GM12878 (cell line): ENCODE results near the gene TUB. TPM values are rescaled to one million over a fixed set of nuclear protein-coding genes. Genes with fewer than 3 reads are reported as not detected.

Experiments
- ATAC-seq: fragments of 200-7000 bp; cut with Tn5 transposase; 3 replicates; pipeline ENCODE4 v1.9.1; 2020; ENCODE audit warnings: mild to moderate bottlenecking, moderate library complexity
- BruUV-seq: library from RNA; stranded (reverse); fragments of 400-500 nt; replicated peaks from 2 replicates; lab custom pipeline; 2021; lab: Mats Ljungman, UMichigan
- CTCF ChIA-PET: fragments of 300-600 bp; sonication (Branson Sonifier 250); formaldehyde crosslinking; extraction: SDS; loops from one replicate; lab custom pipeline; 2021; ENCODE audit warnings: inconsistent platforms; lab: Yijun Ruan, JAX
- POLR2A ChIA-PET: fragments of 350-600 bp; formaldehyde crosslinking; extraction: SDS; loops from one replicate; lab custom pipeline; 2021; ENCODE audit warnings: inconsistent platforms; lab: Charles Lee
- RAD21 ChIA-PET: fragments of 300-600 bp; sonication (Branson Sonifier 250); formaldehyde crosslinking; loops from one replicate; lab custom pipeline; 2023; ENCODE audit warnings: antibody characterized with exemption; ENCODE audit not compliant: unreplicated experiment; lab: Charles Lee
- SMC1A ChIA-PET: fragments of 300-600 bp; sonication (Branson Sonifier 250); formaldehyde crosslinking; loops from one replicate; lab custom pipeline; 2023; ENCODE audit not compliant: unreplicated experiment, uncharacterized antibody; lab: Charles Lee
- DNase-seq: peaks from one replicate; pipeline ENCODE4 v3.0.0-alpha.2; 2011; ENCODE audit warnings: low read depth, low spot score
- FAIRE-seq: peaks from 3 replicates; lab custom pipeline; 2011; peaks lifted over from hg19 to GRCh38; lab: Jason Lieb, UNC
- H2AFZ ChIP-seq: 2 replicates; pipeline ENCODE4 v1.6.0; 2011; ENCODE audit warnings: low read depth, low read length, control low read depth; ENCODE audit not compliant: control insufficient read depth
- H3K27ac ChIP-seq: 2 replicates; pipeline ENCODE4 v1.5.1; 2011; ENCODE audit warnings: control low read depth; ENCODE audit not compliant: control insufficient read depth, insufficient read depth
- H3K27me3 ChIP-seq, 2 experiments: replicated peaks in 1 of 2; 2 replicates each; pipeline versions ENCODE4 v1.6.0 to v1.6.1; 2011; ENCODE audit warnings: low read length in 1 of 2; ENCODE audit not compliant: control insufficient read depth in 2 of 2, insufficient read depth in 2 of 2
- H3K36me3 ChIP-seq, 2 experiments: 2 replicates each; pipeline ENCODE4 v1.5.1; 2011; ENCODE audit warnings: low read length in 1 of 2; ENCODE audit not compliant: control insufficient read depth in 2 of 2, insufficient read depth in 2 of 2
- H3K4me1 ChIP-seq: 2 replicates; pipeline ENCODE4 v1.6.1; 2011; ENCODE audit warnings: mild to moderate bottlenecking, low read length, moderate library complexity, mixed read lengths; ENCODE audit not compliant: control insufficient read depth, insufficient read depth
- H3K4me2 ChIP-seq: 2 replicates; pipeline ENCODE4 v1.6.0; 2011; ENCODE audit warnings: control low read depth; ENCODE audit not compliant: control insufficient read depth, insufficient read depth
- H3K4me3 ChIP-seq: fragments of 200-600 bp; sonication (generic); 2 replicates; pipeline ENCODE4 v1.5.1; 2016
- H3K79me2 ChIP-seq: 2 replicates; pipeline ENCODE4 v1.6.0; 2011; ENCODE audit warnings: low read length; ENCODE audit not compliant: control insufficient read depth, insufficient read depth
- H3K9ac ChIP-seq: 2 replicates; pipeline ENCODE4 v1.8.0; 2011; ENCODE audit warnings: low read length, control low read depth, mixed read lengths; ENCODE audit not compliant: control insufficient read depth, insufficient read depth
- H3K9me3 ChIP-seq: replicated peaks from 3 replicates; pipeline ENCODE4 v1.5.1; 2011; ENCODE audit warnings: mild to moderate bottlenecking, low read length; ENCODE audit not compliant: control insufficient read depth, insufficient read depth
- H4K20me1 ChIP-seq: 2 replicates; pipeline ENCODE4 v1.6.0; 2011; ENCODE audit not compliant: control insufficient read depth, insufficient read depth
- CEBPZ ChIP-seq: fragments of 150-350 bp; IDR thresholded peaks from 2 replicates; pipeline ENCODE4 v1.6.1; 2016; ENCODE audit warnings: low read depth, low read length
- JUND ChIP-seq: IDR thresholded peaks from 2 replicates; pipeline ENCODE4 v1.6.1; 2012; ENCODE audit warnings: low read depth, mild to moderate bottlenecking, low read length, improper control_type of control experiment, moderate library complexity
- LARP7 ChIP-seq: fragments of 450-650 bp; IDR thresholded peaks from 2 replicates; pipeline ENCODE4 v1.6.1; 2017; ENCODE audit warnings: mild to moderate bottlenecking
- RELB ChIP-seq: fragments of 450-650 bp; IDR thresholded peaks from 2 replicates; pipeline ENCODE4 v1.6.1; 2017; ENCODE audit warnings: low read depth, mild to moderate bottlenecking, moderate library complexity
- SMAD1 ChIP-seq: fragments of 450-650 bp; IDR thresholded peaks from 2 replicates; pipeline ENCODE4 v1.6.1; 2018; ENCODE audit warnings: mild to moderate bottlenecking, low read depth; ENCODE audit not compliant: partially characterized antibody
- SPI1 ChIP-seq: IDR thresholded peaks from 2 replicates; pipeline ENCODE4 v1.6.1; 2011; ENCODE audit warnings: low read depth, mild to moderate bottlenecking, low read length, moderate library complexity, borderline replicate concordance; ENCODE audit not compliant: insufficient read depth
- SUPT20H ChIP-seq: IDR thresholded peaks from 2 replicates; pipeline ENCODE4 v1.6.1; 2011; ENCODE audit warnings: low read depth, mild to moderate bottlenecking, low read length, moderate library complexity, borderline replicate concordance; ENCODE audit not compliant: control insufficient read depth
- SUZ12 ChIP-seq: fragments of 200-600 bp; sonication (generic); IDR thresholded peaks from one replicate; pipeline ENCODE4 v1.6.1; 2018; ENCODE audit warnings: antibody characterized with exemption, mild to moderate bottlenecking; ENCODE audit not compliant: unreplicated experiment
- ZBTB33 ChIP-seq: fragments of 450-650 bp; IDR thresholded peaks from 2 replicates; pipeline ENCODE4 v1.6.1; 2017; ENCODE audit warnings: mild to moderate bottlenecking
- ZSCAN29 ChIP-seq: fragments of 450-650 bp; IDR thresholded peaks from 2 replicates; pipeline ENCODE4 v1.6.1; 2017; ENCODE audit warnings: mild to moderate bottlenecking, moderate library complexity
- WGBS: methylation state at CpG from one replicate; pipeline ENCODE4 v1.1.6; 2016; ENCODE audit warnings: low lambda C conversion rate; ENCODE audit not compliant: insufficient replicate concordance, insufficient coverage; ENCODE audit errors: missing lambda C conversion rate; 5-methylcytosine and 5-hydroxymethylcytosine counted together
- in situ Hi-C: fragments of 300-500 bp; cut with MboI; formaldehyde crosslinking; loops from 9 replicates; pipeline ENCODE4 v1.14.3; 2018; ENCODE audit warnings: mixed read lengths
- intact Hi-C: fragments of 100-400 bp; cut with micrococcal nuclease; formaldehyde crosslinking; loops from one replicate; pipeline ENCODE4 v1.14.2; 2022; ENCODE audit not compliant: unreplicated experiment
- polyA plus RNA-seq, 11 experiments: library from polyadenylated mRNA; depleted of rRNA in 4 of 11; unstranded in 6 of 11; stranded (reverse) in 5 of 11; fragments of >200 nt; fragmentation: Nextera tagmentation in 4 of 11; fragmentation: Illumina TruSeq in 1 of 11; extraction: Ambion mirVana in 4 of 11; extraction: Trizol in 1 of 11; gene quantifications; 1 replicate in 1 of 11; 2 replicates in 10 of 11; pipeline versions ENCODE4 v1.2.1 to v1.2.3, GENCODE V29; 2011 to 2016; ENCODE audit warnings: inconsistent platforms in 2 of 11, missing spikeins in 2 of 11, low read depth in 1 of 11
- total RNA-seq, 4 experiments: library from RNA; depleted of rRNA in 3 of 4; stranded (reverse); fragments of >200 nt in 3 of 4; fragmentation: Illumina TruSeq in 1 of 4; extraction: Trizol in 1 of 4; gene quantifications; 2 replicates each; pipeline versions ENCODE4 v1.2.1 to v1.2.3, GENCODE V29; 2013 to 2021

Gene TUB
- total and polyA plus RNA-seq, 10 of the 15 experiments (the other 5 are each of a cell fraction or from before 2014, with no cell fraction given) = 0.01 to 0.06 (median 0.03) TPM; not detected in 6

- CTCF ChIA-PET = interaction anchor here (0.9 to 1.9 kb wide), 3 partner anchors 24 to 34 kb away, joined by 3 to 4 read pairs (median 3); no protein-coding TSS in a partner anchor
Measured at GRCh38 chr11:8067567-8067928, 13.5 kb upstream of the TUB start.

More at GRCh38 chr11:8067567-8067928, 13.5 kb upstream of the TUB start:
- Histone ChIP-seq H3K79me2 (no peaks in the 10 kb centered on the region), H4K20me1 (no peaks in the 10 kb centered on the region), H2AFZ (no peak overlapping the region), H3K27me3 (peaks cover 2 to 7% of the 10 kb centered on the region in 2 experiments; a peak in 3 of 4 replicates), H3K9me3 (no peaks in the 10 kb centered on the region), H3K27ac (no peak overlapping the region), H3K36me3 (no peaks in the 10 kb centered on the region), H3K4me3 (no peak overlapping the region), H3K4me1 (no peaks in the 10 kb centered on the region), H3K4me2 (no peak overlapping the region), H3K9ac (no peak overlapping the region)
- ChIA-PET POLR2A (no interaction called here), RAD21 (interaction anchor here (0.6 kb wide), 1 partner anchor 30 kb away, joined by 3 read pairs; no protein-coding TSS in a partner anchor), SMC1A (no interaction called here)
- DNase-seq = no peak
- WGBS = 38% methylated on average over 4 of the region's 4 CpGs
- no peak for FAIRE-seq
- ATAC-seq = no peak
- in situ Hi-C loops = no loop called here
- no TSS peak for BruUV-seq
- TF ChIP-seq CEBPZ (no peak), RELB (no peak), ZBTB33 (no peak), ZSCAN29 (no peak), JUND (no peak), SUZ12 (no peak), SPI1 (no peak), SUPT20H (no peak), LARP7 (no peak), SMAD1 (no peak)
- intact Hi-C loops = no loop called here
